HG02763 (cell line): ENCODE measurements around the gene CTNS.
A peak's percentile ranks its signal among the peaks of the same experiment; 100 is the strongest.

Source experiments
- ATAC-seq: cut with Tn5 transposase; IDR thresholded peaks from one replicate; pipeline ENCODE4 v1.9.1; 2021; ENCODE audit warnings: mild to moderate bottlenecking, moderate library complexity; ENCODE audit not compliant: unreplicated experiment

The CTNS gene

GRCh38 chr17:3622977-3623594 lies 13.5 kb upstream of the CTNS start:
- ATAC-seq, result no peak

- no peak for ATAC-seq
Measured at GRCh38 chr17:3626831-3627768, 9.5 kb upstream of the CTNS start.

- no peak for ATAC-seq
Measured at GRCh38 chr17:3627769-3628167, 8.8 kb upstream of the CTNS start.

GRCh38 chr17:3630781-3631180 lies 5.8 kb upstream of the CTNS start:
- ATAC-seq, result no peak

- ATAC-seq, result no peak
Measured at GRCh38 chr17:3632287-3632686, 4.3 kb upstream of the CTNS start.

GRCh38 chr17:3635474-3636153 lies 946 bp upstream of the CTNS start:
- no peak for ATAC-seq

GRCh38 chr17:3636908-3637373 lies 381 bp downstream of the CTNS start:
- peak; percentile 2 for ATAC-seq

GRCh38 chr17:3639981-3640596 lies 3.5 kb downstream of the CTNS start:
- ATAC-seq, result no peak

- no peak for ATAC-seq
Measured at GRCh38 chr17:3641014-3641413, 4.5 kb downstream of the CTNS start.

GRCh38 chr17:3641717-3642486 lies 5.3 kb downstream of the CTNS start:
- no peak for ATAC-seq

- no peak for ATAC-seq
Measured at GRCh38 chr17:3643889-3644349, 7.4 kb downstream of the CTNS start.

GRCh38 chr17:3645310-3645709 lies 8.8 kb downstream of the CTNS start:
- no peak for ATAC-seq

GRCh38 chr17:3647251-3647650 lies 10.7 kb downstream of the CTNS start:
- no peak for ATAC-seq

GRCh38 chr17:3647769-3648555 lies 11.4 kb downstream of the CTNS start:
- no peak for ATAC-seq

- no peak for ATAC-seq
Measured at GRCh38 chr17:3655766-3656165, 19.2 kb downstream of the CTNS start.

GRCh38 chr17:3656353-3656752 lies 19.8 kb downstream of the CTNS start:
- ATAC-seq, result no peak

GRCh38 chr17:3656755-3657587 lies 20.4 kb downstream of the CTNS start:
- ATAC-seq, result no peak

GRCh38 chr17:3657588-3657869 lies 21.0 kb downstream of the CTNS start:
- ATAC-seq, result no peak
